Lower leg skin (tissue), 3 donors: Measurements from ENCODE around the gene RNGTT.

Experiments used
- POLR2A ChIP-seq, 2 donors: fragments of 450-650 bp; IDR thresholded peaks; one replicate each; pipeline ENCODE4 v1.6.1; 2016 to 2017; ENCODE audit warnings: antibody characterized with exemption in 2 of 2, mild to moderate bottlenecking in 1 of 2, moderate library complexity in 1 of 2
- TF ChIP-seq, protein P1 (sequence below), 3 donors: fragments of 450-650 bp; IDR thresholded peaks; one replicate each; pipeline ENCODE4 v1.5.1; 2016; ENCODE audit warnings: antibody characterized with exemption in 3 of 3, mild to moderate bottlenecking in 3 of 3, moderate library complexity in 2 of 3

DNA sequence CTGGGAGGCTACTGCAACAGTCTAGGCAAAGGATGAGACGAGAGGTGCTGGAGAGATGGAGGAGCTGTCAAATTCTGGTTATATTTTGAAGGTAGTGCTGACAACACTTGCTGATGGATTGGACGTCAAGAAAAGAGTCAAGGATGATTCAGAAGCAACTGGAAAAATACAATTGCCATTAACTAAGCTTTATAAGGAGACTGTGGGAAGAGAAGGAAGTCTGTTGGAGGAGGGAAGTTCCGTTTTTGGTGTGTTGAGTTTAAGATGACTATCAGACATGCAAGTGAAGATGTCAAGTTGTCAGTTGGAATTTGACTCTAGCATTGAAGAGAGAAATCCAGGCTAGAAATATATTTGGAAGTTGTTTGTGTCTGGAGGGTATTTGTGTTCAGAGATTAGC is 358.1 kb downstream of the RNGTT start:
- TF ChIP-seq, protein P1, sequence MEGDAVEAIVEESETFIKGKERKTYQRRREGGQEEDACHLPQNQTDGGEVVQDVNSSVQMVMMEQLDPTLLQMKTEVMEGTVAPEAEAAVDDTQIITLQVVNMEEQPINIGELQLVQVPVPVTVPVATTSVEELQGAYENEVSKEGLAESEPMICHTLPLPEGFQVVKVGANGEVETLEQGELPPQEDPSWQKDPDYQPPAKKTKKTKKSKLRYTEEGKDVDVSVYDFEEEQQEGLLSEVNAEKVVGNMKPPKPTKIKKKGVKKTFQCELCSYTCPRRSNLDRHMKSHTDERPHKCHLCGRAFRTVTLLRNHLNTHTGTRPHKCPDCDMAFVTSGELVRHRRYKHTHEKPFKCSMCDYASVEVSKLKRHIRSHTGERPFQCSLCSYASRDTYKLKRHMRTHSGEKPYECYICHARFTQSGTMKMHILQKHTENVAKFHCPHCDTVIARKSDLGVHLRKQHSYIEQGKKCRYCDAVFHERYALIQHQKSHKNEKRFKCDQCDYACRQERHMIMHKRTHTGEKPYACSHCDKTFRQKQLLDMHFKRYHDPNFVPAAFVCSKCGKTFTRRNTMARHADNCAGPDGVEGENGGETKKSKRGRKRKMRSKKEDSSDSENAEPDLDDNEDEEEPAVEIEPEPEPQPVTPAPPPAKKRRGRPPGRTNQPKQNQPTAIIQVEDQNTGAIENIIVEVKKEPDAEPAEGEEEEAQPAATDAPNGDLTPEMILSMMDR (IDR thresholded peaks at IDR 0.05) = no peak
- TF ChIP-seq POLR2A (IDR thresholded peaks at IDR 0.05) = no peak
